ENCODE results near the gene LIG1.

DNA sequence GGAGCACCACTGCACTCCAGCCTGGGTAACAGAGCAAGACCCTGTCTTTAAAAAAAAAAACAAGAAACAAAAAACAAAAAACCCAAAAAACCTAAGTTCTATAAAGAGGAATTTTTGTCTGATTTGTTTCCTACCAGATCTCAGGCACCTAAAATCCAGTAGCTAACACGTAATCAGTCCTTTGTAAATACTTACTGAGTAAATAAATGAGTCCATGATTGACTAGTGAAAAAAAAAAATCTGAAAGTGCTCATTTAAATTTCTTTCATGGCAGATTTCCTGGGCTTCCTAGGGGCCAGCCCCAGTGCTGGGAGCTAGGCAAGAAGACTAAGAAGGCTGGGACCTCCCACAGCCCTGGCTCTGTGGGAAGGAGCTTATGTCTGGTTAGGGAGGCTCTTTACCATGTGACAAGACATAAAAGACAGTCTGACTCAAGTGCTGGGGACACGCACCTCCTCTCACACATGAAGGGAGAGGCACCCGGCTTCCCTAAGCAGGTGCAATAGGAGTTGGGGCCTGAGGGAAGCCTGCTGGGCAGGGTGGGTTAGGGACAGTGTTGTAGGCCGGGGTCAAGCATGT lies 22.5 kb downstream of the LIG1 start:
- no peak for TF ChIP-seq REST (IDR thresholded peaks at IDR 0.05; ENCODE audit: insufficient read depth in 1 of 2, low read depth in 2 of 2, low read length in 2 of 2)
- TF ChIP-seq SIN3A (IDR thresholded peaks at IDR 0.05; ENCODE audit: borderline replicate concordance, insufficient read depth, low read length): no peak
- TF ChIP-seq POLR2AphosphoS5 (IDR thresholded peaks at IDR 0.05; ENCODE audit: low read depth, low read length): no peak
- TF ChIP-seq TAF1 (IDR thresholded peaks at IDR 0.05; ENCODE audit: borderline replicate concordance, insufficient read depth, low read length): no peak
- no peak for TF ChIP-seq FOXP2 (optimal IDR thresholded peaks at IDR 0.05; ENCODE audit: borderline replicate concordance, extremely low read depth, extremely low read length, insufficient read depth)

Measured in PFSK-1 (cell line).